Stimulated activated CD8-positive, alpha-beta memory T cell treated with anti-CD3 and anti-CD28 coated beads, Interleukin-15, amount 100 ng/mL, for 1 hour (primary cell): ENCODE measurements around the gene SEMA3G.

ENCODE experiments used
- DNase-seq: peaks from one replicate; pipeline ENCODE4 v3.0.0-alpha.2; 2020; ENCODE audit warnings: low read depth

Gene SEMA3G

DNA sequence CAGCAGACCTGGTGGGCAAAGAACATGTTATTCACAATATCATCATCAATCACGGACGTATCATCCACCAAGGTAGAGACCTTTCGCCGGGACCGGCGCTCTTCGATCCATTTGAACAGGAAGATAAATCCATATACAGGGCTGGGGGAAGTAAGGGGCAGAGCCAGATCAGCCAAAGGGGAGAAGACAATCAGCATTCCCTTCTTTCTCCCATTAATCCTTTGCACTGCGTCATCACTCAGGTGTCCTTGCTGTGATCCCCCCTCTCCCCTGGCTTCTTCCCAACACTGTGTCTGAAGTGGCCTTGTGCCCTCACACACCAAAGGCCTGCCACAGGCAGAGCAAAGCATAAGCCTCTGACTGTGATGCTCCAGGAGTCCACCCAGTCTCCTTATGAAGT lies 36.4 kb downstream of the SEMA3G start:
- no peak for DNase-seq

DNA sequence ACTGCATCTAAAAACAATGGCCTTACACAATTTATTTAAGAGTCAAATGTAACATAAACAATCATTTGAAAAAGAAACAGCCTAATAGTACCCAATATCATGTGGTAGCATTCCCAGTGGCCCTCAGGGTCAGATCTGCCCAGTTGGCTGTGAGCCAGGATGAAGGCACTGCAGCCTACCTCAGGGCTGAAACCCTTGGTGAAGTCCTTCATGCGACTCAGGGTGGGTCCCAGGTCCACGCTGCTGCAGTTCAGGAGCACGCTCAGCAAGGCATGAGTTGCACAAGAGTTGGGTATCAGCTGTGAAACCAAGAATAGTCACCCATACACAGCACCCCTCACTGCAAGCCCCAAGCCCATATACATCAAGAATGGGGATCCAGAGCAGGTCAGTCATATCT lies 37.1 kb downstream of the SEMA3G start:
- DNase-seq, result no peak

- no peak for DNase-seq
Observed at GRCh38 chr3:52406791-52407510, 38.0 kb downstream of the SEMA3G start.

- DNase-seq, result no peak
Observed at GRCh38 chr3:52406231-52406661, 38.7 kb downstream of the SEMA3G start.

- DNase-seq, result no peak
Observed at GRCh38 chr3:52405601-52406110, 39.2 kb downstream of the SEMA3G start.

DNA sequence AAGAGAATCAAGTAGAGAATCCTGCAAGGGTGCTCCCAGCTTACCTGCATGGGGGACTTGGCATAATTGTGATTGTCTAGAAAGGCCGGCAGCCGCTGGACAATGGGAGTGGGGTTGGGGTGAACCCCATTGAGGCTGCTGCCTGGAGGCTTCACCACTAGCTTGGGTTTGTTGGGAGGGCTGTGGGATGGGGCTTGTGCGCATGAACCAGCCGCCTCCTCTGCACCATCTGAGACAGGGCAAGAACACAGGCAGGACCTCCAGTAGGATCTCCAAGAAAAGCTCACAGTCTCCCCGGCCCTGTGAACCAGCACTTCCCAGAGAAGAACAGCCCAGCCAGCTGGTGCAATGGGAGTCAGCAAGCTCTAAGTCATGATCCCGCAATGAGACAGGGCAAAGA lies 39.8 kb downstream of the SEMA3G start:
- DNase-seq, result no peak

GRCh38 chr3:52404391-52404790 lies 40.5 kb downstream of the SEMA3G start:
- no peak for DNase-seq

- DNase-seq, result no peak
Observed at GRCh38 chr3:52403955-52404354, 40.9 kb downstream of the SEMA3G start.

DNA sequence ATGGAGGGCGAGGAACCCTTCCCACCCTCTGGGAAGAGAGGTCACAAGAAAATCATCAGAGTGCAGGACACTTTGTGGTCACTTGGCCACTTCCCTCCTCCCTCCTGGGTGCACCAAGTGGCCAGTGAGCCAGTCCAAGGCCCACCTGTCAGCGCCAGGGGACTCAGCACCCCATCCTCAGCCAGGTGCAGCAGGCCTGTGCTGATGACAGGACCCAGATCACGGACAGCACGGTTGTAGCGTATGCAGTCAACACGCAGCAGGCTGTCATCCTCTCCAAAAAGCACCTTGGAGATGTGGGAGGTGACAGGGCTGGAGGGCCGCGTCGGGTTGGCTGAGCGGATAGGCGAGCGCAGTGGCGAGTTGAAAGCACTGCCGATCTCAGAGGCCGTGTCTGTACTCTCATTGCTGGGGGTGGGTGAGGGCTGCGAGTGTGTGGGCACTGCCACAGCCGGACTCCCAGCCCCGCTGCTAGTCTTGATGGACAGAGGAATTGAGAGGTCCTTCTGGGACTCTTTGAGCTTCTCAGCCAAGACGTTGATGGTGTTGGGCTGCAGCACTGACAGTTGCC lies 41.5 kb downstream of the SEMA3G start:
- no peak for DNase-seq

DNA sequence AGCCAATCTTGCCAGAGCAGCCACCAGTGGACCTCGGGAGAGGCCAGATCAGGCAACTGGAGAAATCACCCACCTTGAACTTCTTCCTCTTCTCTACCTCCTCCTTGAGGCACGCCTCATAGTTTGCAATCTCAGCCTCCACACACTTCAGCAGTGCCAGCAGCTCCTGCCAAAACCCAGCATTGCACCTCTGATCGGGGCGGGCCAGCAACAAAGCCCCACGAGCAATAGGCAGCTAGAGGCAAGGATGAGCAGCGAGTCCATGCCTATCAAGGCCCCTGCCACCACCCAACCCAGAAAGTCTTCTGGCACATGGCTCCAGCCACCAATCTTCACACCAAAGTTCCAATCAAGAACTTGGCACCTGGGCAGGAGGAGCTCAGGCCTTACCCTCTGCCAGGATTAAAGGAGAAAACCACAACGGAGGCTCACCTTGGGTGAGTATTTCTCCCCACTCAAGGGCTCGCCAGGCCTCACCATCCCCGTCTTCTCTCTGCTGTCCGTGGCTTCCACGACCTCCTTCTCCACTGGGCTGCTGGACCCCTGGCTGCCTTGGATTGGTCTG lies 42.1 kb downstream of the SEMA3G start:
- DNase-seq, result no peak

DNA sequence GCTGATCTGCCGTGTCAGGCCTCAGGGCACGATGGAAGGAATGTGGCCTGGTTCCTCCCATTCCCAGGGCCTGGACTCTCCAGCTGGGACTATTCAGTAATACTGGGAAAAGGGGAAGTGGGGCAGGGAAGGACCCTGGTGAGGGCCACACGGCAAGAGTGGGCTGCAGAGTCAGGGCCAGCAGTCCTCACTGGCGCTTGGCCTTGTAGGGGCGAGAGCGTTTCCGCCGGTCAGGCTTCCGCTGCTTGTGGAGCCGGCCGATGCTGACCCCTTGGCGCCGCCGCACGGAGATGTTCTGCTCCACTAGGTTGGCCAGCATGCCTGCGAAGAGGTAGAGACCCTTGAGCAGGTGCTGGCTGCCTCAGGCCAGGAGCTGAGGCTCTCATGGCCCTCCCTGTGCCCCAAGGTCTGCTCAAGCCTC lies 42.8 kb downstream of the SEMA3G start:
- DNase-seq, result no peak

DNA sequence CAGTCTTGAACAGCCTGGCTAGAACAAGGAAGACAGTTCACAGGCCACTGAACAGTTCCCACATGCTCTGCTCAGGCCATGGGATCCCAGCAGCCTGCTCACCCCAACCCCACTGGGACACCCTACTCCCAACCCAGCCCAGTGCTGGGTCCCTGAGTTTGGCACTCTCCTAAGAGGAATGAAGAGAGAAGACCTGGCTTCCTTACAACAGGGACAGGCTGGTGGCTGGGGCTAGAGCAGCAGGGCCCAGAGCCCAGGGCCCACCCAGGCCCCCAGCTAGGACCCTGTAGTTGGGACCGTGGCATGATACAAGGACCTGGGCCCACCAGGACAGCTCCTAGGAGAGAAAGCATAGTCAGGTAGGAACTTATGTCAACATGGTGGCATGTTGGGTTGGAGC lies 43.4 kb downstream of the SEMA3G start:
- no peak for DNase-seq

DNA sequence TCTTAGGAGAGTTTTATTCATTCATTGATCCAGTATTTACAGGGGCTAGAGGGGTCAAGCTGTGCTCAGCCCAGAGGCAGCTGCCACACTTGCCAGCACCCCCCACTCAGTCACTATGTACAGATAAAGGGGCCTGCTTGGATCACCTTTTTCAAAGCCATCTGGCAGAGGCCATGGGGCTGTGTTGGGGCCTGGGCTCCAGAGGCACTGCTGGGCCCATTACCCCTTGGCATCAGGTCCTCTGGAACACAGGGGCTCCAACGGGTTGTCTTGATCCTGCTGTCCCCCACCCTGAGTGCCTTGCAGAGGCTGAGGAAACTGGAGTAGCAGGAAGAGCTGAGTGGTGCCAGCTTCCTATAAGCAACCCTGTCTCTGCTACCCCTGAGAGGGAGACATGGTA lies 43.9 kb downstream of the SEMA3G start:
- no peak for DNase-seq

DNA sequence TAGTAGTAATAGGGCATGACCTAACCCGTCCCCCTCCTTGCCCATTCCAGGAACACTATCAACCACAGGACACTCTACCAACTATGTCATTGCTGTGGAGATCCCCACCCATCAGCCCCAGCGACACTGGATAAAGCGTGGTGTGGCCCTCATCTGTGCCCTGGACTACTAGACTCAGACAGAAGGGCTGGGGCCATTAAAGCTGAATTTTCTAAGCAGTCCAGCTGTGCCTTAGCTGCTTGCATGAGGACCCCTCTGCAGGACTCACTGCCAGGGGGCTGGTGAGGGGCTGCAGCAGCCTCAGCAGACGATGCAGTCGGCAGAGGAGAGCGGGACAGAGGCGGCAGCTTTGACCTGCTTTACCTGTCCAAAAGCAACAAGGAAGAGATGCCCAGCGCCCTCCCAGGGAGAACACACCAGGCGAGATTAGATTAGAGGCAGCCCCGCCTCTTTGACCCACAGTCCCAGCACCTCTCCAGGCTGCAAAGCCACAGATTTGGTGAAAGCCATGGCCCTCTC lies 44.6 kb downstream of the SEMA3G start:
- DNase-seq, result no peak

GRCh38 chr3:52399593-52399992 lies 45.3 kb downstream of the SEMA3G start:
- DNase-seq, result no peak

DNA sequence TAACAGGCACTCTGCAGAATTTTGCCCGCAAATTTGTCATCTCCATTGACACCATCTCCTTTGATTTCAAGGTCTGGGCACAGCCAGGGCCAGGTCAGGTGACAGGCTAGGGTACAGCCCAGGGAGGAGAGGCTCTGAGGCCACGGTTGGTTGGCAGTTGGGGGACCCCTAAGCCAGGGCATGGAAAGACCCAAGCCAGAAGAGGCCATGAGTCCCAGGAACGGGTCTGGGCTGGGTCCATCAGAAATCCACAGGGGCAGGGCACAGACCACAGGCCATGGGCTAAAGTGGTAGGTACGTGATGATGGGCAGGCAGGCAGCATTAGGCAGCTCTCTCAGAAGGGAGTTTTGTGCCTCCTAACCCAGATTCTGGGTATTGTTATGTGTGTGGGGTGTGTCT lies 45.8 kb downstream of the SEMA3G start:
- no peak for DNase-seq

DNA sequence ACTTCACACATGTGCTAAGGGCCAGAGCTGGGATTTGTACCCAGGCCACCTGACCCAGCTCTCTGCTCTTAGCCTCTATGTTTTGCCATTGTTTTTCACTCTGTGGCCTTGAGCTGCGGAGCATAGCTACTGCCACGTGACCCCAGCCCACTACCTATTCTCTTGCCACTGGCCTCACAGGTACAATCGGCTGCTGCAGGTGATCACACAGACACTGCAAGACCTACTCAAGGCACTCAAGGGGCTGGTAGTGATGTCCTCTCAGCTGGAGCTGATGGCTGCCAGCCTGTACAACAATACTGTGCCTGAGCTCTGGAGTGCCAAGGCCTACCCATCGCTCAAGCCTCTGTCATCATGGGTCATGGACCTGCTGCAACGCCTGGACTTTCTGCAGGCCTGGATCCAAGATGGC lies 46.2 kb downstream of the SEMA3G start:
- DNase-seq, result no peak

DNA sequence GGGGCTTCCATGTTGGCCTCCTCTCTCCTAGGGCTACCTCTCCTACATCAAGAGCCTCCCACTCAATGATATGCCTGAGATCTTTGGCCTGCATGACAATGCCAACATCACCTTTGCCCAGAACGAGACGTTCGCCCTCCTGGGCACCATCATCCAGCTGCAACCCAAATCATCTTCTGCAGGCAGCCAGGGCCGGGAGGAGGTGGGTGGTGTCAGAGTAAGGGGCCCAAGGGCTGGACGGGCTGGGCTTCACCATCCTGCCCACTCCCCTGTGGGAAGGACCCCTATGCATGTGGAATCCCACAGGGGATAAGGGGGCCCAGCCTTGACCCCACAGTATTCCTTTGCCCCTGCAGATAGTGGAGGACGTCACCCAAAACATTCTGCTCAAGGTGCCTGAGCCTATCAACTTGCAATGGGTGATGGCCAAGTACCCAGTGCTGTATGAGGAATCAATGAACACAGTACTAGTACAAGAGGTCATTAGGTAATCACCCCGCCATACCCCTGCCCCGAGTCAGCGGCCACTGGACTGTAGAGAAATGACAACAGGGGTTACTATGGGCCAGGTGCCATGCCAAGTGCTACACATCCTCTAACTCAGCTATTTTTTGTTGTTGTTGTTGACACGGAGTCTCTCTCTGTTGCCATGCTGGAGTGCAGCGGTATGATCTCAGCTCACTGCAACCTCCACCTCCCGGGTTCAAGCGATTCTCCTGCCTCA lies 47.1 kb downstream of the SEMA3G start:
- no peak for DNase-seq

DNA sequence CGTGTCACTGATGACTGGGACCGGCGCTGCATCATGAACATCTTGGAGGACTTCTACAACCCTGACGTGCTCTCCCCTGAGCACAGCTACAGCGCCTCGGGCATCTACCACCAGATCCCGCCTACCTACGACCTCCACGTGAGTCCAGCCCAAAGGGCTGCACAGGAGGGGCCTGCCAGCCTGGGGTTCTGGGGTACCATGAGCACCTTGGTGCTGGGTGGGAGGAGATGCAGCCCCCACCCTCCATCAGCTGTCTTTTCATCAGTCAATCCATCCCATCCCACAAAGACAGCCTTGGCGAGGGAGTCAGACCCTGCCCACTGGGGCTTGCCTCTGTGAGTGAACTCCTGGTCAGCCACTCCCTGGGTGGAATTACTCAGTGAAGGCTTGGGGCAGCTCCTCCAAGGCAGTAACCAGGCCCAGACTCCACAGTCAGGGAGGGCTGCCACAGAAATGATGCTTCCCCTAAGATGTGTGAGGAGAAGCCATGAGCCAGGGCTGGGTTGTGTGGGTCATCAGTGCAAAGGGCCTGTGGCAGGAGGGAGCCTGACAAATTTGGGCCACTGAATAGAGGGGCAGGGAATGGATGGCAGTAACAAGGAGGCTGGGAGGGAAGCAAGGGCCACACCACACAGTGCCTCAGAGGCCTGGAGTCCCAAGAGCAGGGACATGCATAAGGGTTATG lies 47.9 kb downstream of the SEMA3G start:
- no peak for DNase-seq

- no peak for DNase-seq
Observed at GRCh38 chr3:52396011-52396906, 48.6 kb downstream of the SEMA3G start.

- no peak for DNase-seq
Observed at GRCh38 chr3:52395503-52395865, 49.4 kb downstream of the SEMA3G start.
